ENCODE results near the gene COX7C. TPM values are rescaled to one million over a fixed set of nuclear protein-coding genes. Genes with fewer than 3 reads are reported as not detected.

The COX7C gene
- total and polyA plus RNA-seq, 2 experiments from 2014 or later: 145 to 424 TPM

GRCh38 chr5:86666981-86667380 is 49.2 kb downstream of the COX7C start:
- no peak for DNase-seq
- H2AFZ ChIP-seq: no peak overlapping the region
- no peaks in the 10 kb centered on the region for H3K4me1 ChIP-seq (ENCODE audit: insufficient read depth)
- no peaks in the 10 kb centered on the region for H3K27me3 ChIP-seq (replicated peaks; ENCODE audit: insufficient read depth)
- H3K4me3 ChIP-seq: no peak overlapping the region
- H3K9me3 ChIP-seq (ENCODE audit: low read depth): no peaks in the 10 kb centered on the region
- in situ Hi-C loops (cut with MboI): no loop called here
- no peaks in the 10 kb centered on the region for H3K79me2 ChIP-seq (ENCODE audit: insufficient read depth)
- TF ChIP-seq EZH2 (IDR thresholded peaks at IDR 0.05; ENCODE audit: insufficient read depth, poor library complexity, severe bottlenecking) (no peak), EZH2phosphoT487 (IDR thresholded peaks at IDR 0.05; ENCODE audit: insufficient read depth, low read depth) (no peak)
- H3K36me3 ChIP-seq (ENCODE audit: low read depth): no peaks in the 10 kb centered on the region
- 12 to 16% methylated on average over 3 of the region's 3 CpGs for WGBS, 2 experiments (ENCODE audit: low coverage in 1 of 2, low lambda C conversion rate in 2 of 2, missing lambda C conversion rate in 2 of 2)
- no peaks in the 10 kb centered on the region for H4K20me1 ChIP-seq (ENCODE audit: insufficient read depth)
- H3F3A ChIP-seq (ENCODE audit: insufficient read depth): no peaks in the 10 kb centered on the region
- H3K9ac ChIP-seq: no peak overlapping the region
- H3K27ac ChIP-seq: no peak overlapping the region
- H3K4me2 ChIP-seq (ENCODE audit: unreplicated experiment): no peak overlapping the region
- no peaks in the 10 kb centered on the region for H3K9me2 ChIP-seq (ENCODE audit: insufficient read depth)

Small RNA genes lying within 50 kb of the gene (small RNA-seq; reads per million reads assigned to genes)
- not detected for gene RNU6-804P (ENCODE audit: low read depth, low replicate concordance)

All from GM23248 (cell line).